KMS-11 (cell line): ENCODE data around the gene CSRP2.

Source experiments
- H2AFZ ChIP-seq: fragments of 200-600 bp; sonication (generic); 2 replicates; pipeline ENCODE4 v1.6.1; 2016; ENCODE audit warnings: antibody characterized with exemption, mixed run types, low read depth
- H3K27ac ChIP-seq: fragments of 200-600 bp; sonication (generic); 2 replicates; pipeline ENCODE4 v1.6.1; 2016; ENCODE audit warnings: mild to moderate bottlenecking, mixed run types
- H3K27me3 ChIP-seq: fragments of 200-600 bp; sonication (generic); 2 replicates; pipeline ENCODE4 v1.6.1; 2017; ENCODE audit warnings: mild to moderate bottlenecking, low read depth, mixed run types, moderate library complexity; ENCODE audit not compliant: insufficient read depth
- H3K36me3 ChIP-seq: fragments of 200-600 bp; sonication (generic); 2 replicates; pipeline ENCODE4 v1.6.1; 2017; ENCODE audit warnings: mild to moderate bottlenecking, mixed run types; ENCODE audit not compliant: insufficient read depth
- H3K4me1 ChIP-seq: fragments of 200-600 bp; sonication (generic); 2 replicates; pipeline ENCODE4 v1.6.1; 2016; ENCODE audit warnings: mild to moderate bottlenecking, low read depth, mixed run types; ENCODE audit not compliant: poor library complexity, severe bottlenecking
- H3K4me2 ChIP-seq: fragments of 200-600 bp; sonication (generic); 2 replicates; pipeline ENCODE4 v1.7.0; 2016; ENCODE audit warnings: mild to moderate bottlenecking, mixed run types
- H3K4me3 ChIP-seq: fragments of 200-600 bp; sonication (generic); IDR thresholded peaks from 2 replicates; pipeline ENCODE4 v1.6.1; 2017; ENCODE audit warnings: low read depth, low read length, mixed read lengths; ENCODE audit not compliant: insufficient read depth
- H3K79me2 ChIP-seq: fragments of 200-600 bp; sonication (generic); 2 replicates; pipeline ENCODE4 v1.6.1; 2016; ENCODE audit warnings: low read depth, mixed run types; ENCODE audit not compliant: insufficient read depth
- H3K9ac ChIP-seq: fragments of 200-600 bp; sonication (generic); 2 replicates; pipeline ENCODE4 v1.6.1; 2016; ENCODE audit warnings: mild to moderate bottlenecking, mixed run types
- H4K20me1 ChIP-seq: fragments of 200-600 bp; sonication (generic); 2 replicates; pipeline ENCODE4 v1.6.1; 2016; ENCODE audit warnings: mild to moderate bottlenecking, mixed run types; ENCODE audit not compliant: insufficient read depth
- CTCF ChIP-seq: fragments of 200-600 bp; sonication (generic); conservative IDR thresholded peaks from 2 replicates; pipeline ENCODE4 v1.6.1; 2017; ENCODE audit warnings: low read depth, mild to moderate bottlenecking, antibody characterized with exemption, low read length, moderate library complexity, mixed read lengths

Gene CSRP2

GRCh38 chr12:76871742-76872141 is 7.1 kb downstream of the CSRP2 start:
- Histone ChIP-seq H3K36me3 (no peaks in the 10 kb centered on the region), H4K20me1 (no peaks in the 10 kb centered on the region), H3K27me3 (no peaks in the 10 kb centered on the region), H3K9ac (no peak overlapping the region), H3K79me2 (no peaks in the 10 kb centered on the region), H3K4me1 (no peaks in the 10 kb centered on the region), H2AFZ (no peak overlapping the region), H3K27ac (no peak overlapping the region), H3K4me3 (no peak overlapping the region), H3K4me2 (no peak overlapping the region)
- TF ChIP-seq CTCF = no peak

- H3K27me3 ChIP-seq = no peaks in the 10 kb centered on the region
- no peak for TF ChIP-seq CTCF
- H3K79me2 ChIP-seq = no peaks in the 10 kb centered on the region
- no peak overlapping the region for H3K4me2 ChIP-seq
- no peaks in the 10 kb centered on the region for H3K4me1 ChIP-seq
- H4K20me1 ChIP-seq = no peaks in the 10 kb centered on the region
- H2AFZ ChIP-seq = no peak overlapping the region
- no peak overlapping the region for H3K9ac ChIP-seq
- no peaks in the 10 kb centered on the region for H3K36me3 ChIP-seq
- H3K27ac ChIP-seq = no peak overlapping the region
- no peak overlapping the region for H3K4me3 ChIP-seq
These were observed 7.7 kb downstream of the CSRP2 start for GRCh38 chr12:76871082-76871481.

DNA sequence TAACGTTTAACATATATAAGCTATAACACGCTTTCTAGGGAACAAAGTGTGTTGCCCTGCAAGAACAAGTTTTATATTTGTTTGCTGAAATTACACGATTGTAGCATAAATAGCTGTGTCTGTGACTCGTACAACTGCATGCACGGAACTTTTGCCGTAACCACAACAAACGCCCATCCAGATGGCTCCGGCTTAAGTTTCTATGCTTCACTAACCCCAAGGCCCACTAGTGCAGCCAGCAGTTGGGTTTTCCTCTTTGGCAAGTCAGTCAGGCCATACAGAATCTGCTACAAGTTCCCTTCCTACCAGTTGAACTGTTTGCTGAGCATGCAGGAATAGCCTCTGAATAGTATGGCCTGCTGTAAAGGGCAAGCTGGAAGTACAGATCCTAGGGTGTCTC is 12.1 kb downstream of the CSRP2 start:
- no peak overlapping the region for H3K27ac ChIP-seq
- no peak overlapping the region for H3K4me3 ChIP-seq
- H4K20me1 ChIP-seq = no peaks in the 10 kb centered on the region
- no peak overlapping the region for H2AFZ ChIP-seq
- TF ChIP-seq CTCF = no peak
- H3K4me2 ChIP-seq = no peak overlapping the region
- no peaks in the 10 kb centered on the region for H3K27me3 ChIP-seq
- H3K79me2 ChIP-seq = no peaks in the 10 kb centered on the region
- no peaks in the 10 kb centered on the region for H3K36me3 ChIP-seq
- H3K9ac ChIP-seq = no peak overlapping the region
- H3K4me1 ChIP-seq = peaks cover 23% of the 10 kb centered on the region

DNA sequence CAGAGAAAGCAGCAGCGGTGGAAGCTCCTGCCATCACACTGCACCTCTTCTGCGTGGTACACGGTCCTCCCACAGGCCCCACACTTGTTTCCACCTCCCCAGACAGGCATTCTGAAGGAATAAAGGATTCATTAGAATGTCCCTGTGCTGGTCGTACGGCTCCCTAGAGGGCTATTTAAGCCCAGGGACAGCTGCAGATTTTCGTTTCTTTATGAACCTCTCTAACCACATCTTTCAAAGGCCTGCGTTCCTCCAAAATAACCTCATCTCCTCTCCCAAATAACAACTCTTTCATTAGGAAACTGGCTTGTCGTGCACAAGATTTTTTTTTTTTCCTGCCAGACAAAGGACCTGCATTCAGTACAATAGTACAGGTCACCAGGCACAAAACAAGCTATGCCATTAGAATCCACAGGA is 12.7 kb downstream of the CSRP2 start:
- Histone ChIP-seq H3K27me3 (no peaks in the 10 kb centered on the region), H3K9ac (no peak overlapping the region), H3K4me2 (no peak overlapping the region), H3K27ac (no peak overlapping the region), H2AFZ (no peak overlapping the region), H3K4me3 (no peak overlapping the region), H3K36me3 (no peaks in the 10 kb centered on the region), H3K4me1 (peaks cover 23% of the 10 kb centered on the region), H3K79me2 (no peaks in the 10 kb centered on the region), H4K20me1 (no peaks in the 10 kb centered on the region)
- TF ChIP-seq CTCF = no peak
